ENCODE measurements around the gene ECI2. TPM values are rescaled to one million over a fixed set of nuclear protein-coding genes. Genes with fewer than 3 reads are reported as not detected.

Gene ECI2
- total RNA-seq, 1 donor from 2014 or later: 88.3 TPM

DNA sequence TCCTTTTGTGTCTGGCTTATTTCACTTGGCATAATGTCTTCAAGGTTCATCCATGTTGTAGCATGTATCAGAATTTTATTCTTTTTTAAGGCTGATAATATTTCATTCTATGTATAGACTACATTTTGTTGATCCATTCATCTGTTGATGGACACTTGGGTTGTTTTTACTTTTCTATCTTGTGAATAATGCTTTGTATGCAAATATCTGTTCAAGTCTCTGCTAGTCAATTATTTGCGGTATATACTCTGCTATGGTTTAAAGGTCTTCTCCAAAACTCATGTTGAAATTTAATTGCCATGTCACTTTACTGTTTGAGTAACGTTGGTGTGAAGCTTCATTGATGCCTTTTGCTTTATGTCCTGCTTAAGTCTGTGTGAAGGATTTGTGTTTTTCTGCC is 27.5 kb downstream of the ECI2 start:
- no peak for DNase-seq (ENCODE audit: low read depth)
- TF ChIP-seq CTCF (conservative IDR thresholded peaks at IDR 0.05; ENCODE audit: low read depth, low read length): no peak
- peak overlapping the region; percentile 30 for H3K4me3 ChIP-seq (ENCODE audit: low read depth, low read length)

DNA sequence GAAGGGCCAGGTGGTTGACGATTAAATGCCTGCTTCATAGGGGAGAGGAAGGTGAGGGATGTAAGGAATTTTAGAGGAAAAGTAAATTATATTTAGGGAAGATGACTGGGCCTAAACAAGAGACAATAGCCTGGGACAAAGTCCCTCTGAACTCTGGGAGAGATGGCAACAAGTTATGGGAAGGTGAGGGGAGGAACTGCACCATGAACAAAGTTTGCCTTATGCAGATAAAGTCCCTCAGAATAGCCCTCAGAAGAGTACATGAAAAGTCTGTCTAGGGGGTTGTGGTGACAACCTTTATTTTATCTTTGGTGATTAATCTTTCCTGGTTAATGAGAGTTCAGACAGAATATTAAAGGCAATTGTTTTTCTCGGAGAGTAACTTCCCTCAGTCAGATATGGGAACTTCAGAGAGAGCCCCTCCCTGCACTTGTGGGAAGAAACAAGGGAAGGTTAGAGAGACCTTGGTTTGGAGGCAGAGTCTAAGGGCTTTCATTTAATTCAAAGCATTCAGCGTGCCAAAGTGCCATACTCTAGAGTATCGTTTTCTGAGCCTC is 29.3 kb downstream of the ECI2 start:
- DNase-seq (ENCODE audit: low read depth): no peak

GRCh38 chr6:4103929-4104328 is 31.4 kb downstream of the ECI2 start:
- no peak for TF ChIP-seq CTCF (conservative IDR thresholded peaks at IDR 0.05; ENCODE audit: low read depth, low read length)
- DNase-seq (ENCODE audit: low read depth): no peak
- no peak overlapping the region for H3K4me3 ChIP-seq (ENCODE audit: low read depth, low read length)

More for the DNA sequence above, 29.3 kb downstream of the ECI2 start:
- TF ChIP-seq CTCF (conservative IDR thresholded peaks at IDR 0.05; ENCODE audit: low read depth, low read length): no peak
- no peak overlapping the region for H3K4me3 ChIP-seq (ENCODE audit: low read depth, low read length)

DNA sequence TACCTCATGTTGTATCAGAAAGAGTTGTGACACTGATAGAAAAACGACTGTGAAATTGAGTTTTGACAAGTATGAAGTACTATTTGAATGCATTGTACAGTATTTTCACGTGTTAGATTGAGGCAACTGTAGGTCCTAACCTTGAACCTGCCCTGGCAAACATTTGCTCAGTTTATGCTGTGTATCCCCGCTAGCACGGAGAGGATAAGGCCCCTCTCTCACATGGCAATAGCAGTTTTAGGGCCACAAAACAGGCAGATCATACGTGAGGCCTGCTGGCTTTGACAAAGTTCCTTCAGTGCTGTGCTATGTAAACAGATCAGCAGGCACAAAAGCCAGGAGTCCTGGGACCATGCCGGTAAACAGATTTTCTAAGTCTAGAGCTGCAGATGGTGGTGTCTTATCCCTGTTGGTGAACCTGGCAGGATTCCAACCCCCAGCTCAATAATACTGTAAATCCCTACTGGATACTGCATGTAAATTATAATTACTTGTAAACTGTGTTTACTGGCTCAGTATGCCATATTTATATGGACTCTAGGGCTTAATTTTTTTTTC is 32.6 kb downstream of the ECI2 start:
- no peak overlapping the region for H3K4me3 ChIP-seq (ENCODE audit: low read depth, low read length)
- no peak for TF ChIP-seq CTCF (conservative IDR thresholded peaks at IDR 0.05; ENCODE audit: low read depth, low read length)

DNA sequence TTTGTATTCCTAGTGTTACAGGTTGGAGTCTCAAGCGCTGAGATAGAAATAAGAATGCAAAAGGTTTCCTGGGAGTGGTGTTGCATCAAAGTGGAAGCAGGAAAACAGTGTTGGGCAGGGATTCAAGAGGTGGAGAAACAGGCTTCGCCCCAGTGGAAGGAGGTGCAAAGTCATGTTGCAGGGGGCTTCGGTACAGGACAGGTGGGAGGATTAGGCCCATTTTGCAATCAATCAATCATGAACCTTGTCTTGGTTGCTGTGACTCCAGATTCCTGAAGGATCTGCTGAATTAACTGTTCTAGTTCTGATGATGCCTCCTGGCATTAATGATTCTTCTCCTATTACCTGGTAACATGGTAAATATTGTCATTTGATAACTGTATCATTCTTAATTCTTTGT is 34.1 kb downstream of the ECI2 start:
- TF ChIP-seq CTCF (conservative IDR thresholded peaks at IDR 0.05; ENCODE audit: low read depth, low read length): no peak
- no peak for DNase-seq (ENCODE audit: low read depth)
- no peak overlapping the region for H3K4me3 ChIP-seq (ENCODE audit: low read depth, low read length)

More for the DNA sequence above, 32.6 kb downstream of the ECI2 start:
- no peak for DNase-seq (ENCODE audit: low read depth)

- H3K4me3 ChIP-seq (ENCODE audit: low read depth, low read length): no peak overlapping the region
- DNase-seq (ENCODE audit: low read depth): no peak
- no peak for TF ChIP-seq CTCF (conservative IDR thresholded peaks at IDR 0.05; ENCODE audit: low read depth, low read length)
Observed at GRCh38 chr6:4100655-4101054, 34.7 kb downstream of the ECI2 start.

DNA sequence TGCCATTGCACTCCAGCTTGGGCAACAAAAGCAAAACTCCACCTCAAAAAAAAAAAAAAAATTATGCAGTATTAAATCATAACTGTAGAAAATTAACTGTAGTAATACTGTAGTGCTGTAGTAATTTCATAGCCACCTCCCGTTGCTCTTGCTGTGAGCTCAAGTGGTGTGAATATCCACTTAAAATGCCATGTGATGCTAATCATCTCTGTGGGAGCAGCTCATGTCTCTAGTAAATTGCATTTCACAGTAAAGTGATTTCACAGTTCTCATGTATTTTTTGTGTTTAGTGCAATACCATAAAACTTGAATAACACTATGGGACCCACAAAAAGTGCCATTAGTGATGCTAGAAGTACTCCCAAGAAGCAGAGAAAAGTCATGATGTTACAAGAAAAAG is 42.1 kb downstream of the ECI2 start:
- no peak overlapping the region for H3K4me3 ChIP-seq (ENCODE audit: low read depth, low read length)
- no peak for TF ChIP-seq CTCF (conservative IDR thresholded peaks at IDR 0.05; ENCODE audit: low read depth, low read length)
- DNase-seq (ENCODE audit: low read depth): no peak
